Measurements from ENCODE around the gene FCHSD2.
"Not testable (repeated sequence)": the region's sequence is repeated elsewhere in the genome, so short reads cannot be mapped to it uniquely, and the experiment has no call there.

Gene FCHSD2

DNA sequence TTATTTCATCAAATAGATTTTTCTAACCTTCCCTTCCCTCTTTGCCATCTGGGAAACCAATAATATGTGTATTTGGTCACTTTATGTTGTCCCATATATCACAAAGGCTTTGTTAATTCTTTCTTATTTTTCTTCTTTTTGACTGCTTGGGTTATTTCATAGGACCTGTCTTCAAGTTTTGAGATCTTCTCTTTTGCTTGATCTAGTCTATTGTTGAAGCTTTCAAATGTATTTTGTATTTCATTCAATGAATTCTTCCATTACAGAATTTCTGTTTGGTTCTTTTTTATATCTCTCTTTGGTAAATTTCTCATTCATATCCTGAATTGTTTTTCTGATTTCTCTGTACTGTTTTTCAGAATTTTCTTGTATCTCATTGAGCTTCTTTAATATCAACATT lies 132.1 kb downstream of the FCHSD2 start:
- no peak for DNase-seq (ENCODE audit: low read depth)

- no peak for DNase-seq (ENCODE audit: low read depth)
These were observed 138.0 kb downstream of the FCHSD2 start for GRCh38 chr11:73004088-73004487.

- DNase-seq (ENCODE audit: low read depth): no peak
These were observed 139.0 kb downstream of the FCHSD2 start for GRCh38 chr11:73003088-73003487.

- no peak for DNase-seq (ENCODE audit: low read depth)
These were observed 139.9 kb downstream of the FCHSD2 start for GRCh38 chr11:73002214-73002613.

DNA sequence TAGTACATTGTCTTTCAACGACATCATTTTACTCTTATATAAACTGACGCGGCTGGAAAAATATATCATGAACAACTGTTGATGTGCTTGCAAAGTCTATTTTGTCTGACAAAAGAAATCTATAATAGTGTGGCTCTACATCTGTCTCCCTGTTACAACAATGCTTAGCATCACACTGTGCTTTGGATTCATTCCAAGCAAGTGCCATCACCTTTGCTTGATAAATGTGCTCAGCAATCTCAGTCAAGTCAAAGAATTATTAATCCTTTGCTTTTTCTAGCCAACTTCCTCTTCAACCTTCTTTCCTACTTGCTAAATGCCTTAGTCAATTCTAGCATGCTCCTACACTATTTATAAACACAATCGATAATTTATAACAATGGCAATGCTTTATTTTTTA lies 140.5 kb downstream of the FCHSD2 start:
- no peak for DNase-seq (ENCODE audit: low read depth)

GRCh38 chr11:72998676-72999075 lies 143.4 kb downstream of the FCHSD2 start:
- DNase-seq (ENCODE audit: low read depth): no peak

DNA sequence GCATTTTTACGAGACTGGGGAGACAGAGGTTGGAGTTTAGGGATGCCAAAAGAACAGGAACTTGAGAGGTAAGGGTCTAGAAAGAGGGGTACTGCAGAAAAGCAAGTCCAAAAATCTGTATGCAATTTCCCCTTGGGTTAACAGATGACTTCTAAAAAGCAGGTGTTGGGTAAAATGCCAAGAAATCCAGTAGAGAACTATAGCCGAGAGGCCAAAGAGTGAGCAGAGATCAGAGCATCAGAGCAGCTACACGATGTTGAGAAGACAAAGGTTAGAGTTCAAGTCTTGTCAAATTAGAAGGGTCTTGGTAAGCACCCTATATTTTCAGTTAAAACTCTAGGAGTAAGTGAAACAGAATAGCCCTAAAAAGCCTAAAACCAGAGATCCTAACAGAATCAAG lies 145.2 kb downstream of the FCHSD2 start:
- no peak for DNase-seq (ENCODE audit: low read depth)

GRCh38 chr11:72989727-72990126 lies 152.4 kb downstream of the FCHSD2 start:
- no peak for DNase-seq (ENCODE audit: low read depth)

DNA sequence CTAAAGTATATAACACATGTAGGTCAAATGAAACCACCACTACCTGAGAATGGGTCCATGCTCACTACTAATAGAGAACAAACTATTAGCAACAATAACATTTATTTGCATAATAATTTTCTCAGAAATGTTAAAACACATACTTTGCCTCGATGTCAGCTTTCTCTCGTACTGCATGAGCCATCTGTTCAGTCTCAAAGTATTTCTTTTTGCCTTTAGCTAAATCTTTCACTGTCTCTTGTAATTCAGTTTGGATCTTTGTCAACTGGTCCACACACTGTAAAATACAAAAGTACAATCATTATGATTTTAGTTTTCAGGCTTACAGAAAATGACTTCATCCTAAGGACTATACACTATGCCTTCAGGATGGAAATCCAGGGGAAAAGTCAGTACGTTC lies 153.3 kb downstream of the FCHSD2 start:
- no peak for DNase-seq (ENCODE audit: low read depth)

GRCh38 chr11:72985645-72986044 lies 156.5 kb downstream of the FCHSD2 start:
- no peak for DNase-seq (ENCODE audit: low read depth)

DNA sequence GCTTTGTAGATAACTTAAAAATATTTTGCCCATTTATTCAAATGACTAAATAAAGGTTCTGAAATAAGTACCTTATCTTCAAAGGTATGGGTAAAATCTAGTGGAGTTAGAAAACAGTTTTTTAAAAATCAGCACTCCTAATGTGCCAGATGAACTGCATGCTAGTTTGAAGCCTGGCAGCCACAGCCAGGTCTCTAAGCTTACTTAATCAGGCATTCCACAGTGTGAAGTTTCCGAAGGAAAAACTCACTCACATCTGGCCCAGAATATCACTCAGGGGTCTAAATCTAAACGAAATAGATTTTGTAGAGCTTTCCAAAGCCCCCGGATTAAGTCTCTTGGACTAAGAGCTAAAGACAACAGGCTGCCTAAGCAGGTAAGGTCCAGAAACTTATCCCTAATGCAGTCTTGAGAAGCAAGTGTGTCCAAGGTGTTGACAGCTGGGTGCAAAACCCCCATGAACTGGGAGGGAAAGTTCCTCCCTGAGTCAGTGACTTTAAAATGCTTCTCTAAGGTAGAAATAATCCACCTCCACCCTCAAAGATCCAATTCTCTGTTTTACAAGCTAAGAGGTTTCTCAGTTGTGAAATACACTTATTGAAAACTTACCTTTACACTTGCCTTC lies 157.6 kb downstream of the FCHSD2 start:
- no peak for DNase-seq (ENCODE audit: low read depth)

- no peak for DNase-seq (ENCODE audit: low read depth)
These were observed 158.6 kb downstream of the FCHSD2 start for GRCh38 chr11:72983560-72983959.

GRCh38 chr11:72981971-72982685 lies 160.0 kb downstream of the FCHSD2 start:
- no peak for DNase-seq (ENCODE audit: low read depth)

- DNase-seq (ENCODE audit: low read depth): no peak
These were observed 161.0 kb downstream of the FCHSD2 start for GRCh38 chr11:72981080-72981479.

- not testable (repeated sequence) for DNase-seq (ENCODE audit: low read depth)
These were observed 164.3 kb downstream of the FCHSD2 start for GRCh38 chr11:72977782-72978181.

- not testable (repeated sequence) for DNase-seq (ENCODE audit: low read depth)
These were observed 165.6 kb downstream of the FCHSD2 start for GRCh38 chr11:72976522-72976892.

DNA sequence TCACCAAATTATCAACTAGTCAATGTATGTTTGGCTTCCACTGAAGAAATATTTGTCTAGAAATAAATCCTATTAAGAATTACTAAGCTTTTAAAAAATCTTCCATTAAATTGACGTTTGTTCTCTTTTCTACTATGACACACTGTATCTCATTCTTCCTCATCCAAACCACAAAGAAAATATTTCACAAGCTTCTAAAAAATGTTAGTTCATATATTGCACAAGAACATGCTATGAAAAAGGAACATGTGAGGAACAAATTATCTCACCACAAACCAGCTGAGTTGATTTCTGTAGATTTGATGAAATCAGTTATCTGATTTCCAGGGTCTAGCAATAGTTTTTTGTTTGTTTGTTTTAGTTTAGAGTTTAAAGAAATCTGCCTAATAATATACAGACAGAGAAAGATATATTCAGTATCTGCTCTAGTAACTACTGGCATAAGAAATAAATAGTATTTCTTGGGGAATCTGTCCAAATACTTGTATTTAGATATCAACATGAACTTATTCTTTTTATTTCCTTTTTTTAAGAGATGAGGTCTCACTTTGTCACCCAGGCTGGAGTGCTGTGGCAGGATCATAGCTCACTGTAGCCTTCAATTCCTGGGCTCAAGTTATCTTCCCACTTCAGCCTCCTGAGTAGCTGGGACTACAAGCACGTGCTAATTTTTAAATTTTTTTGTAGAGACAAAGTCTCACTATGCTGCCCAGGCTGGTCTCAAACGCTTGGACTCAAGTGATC lies 166.2 kb downstream of the FCHSD2 start:
- DNase-seq (ENCODE audit: low read depth): peak; percentile 31

- no peak for DNase-seq (ENCODE audit: low read depth)
These were observed 167.5 kb downstream of the FCHSD2 start for GRCh38 chr11:72974487-72975205.

- DNase-seq (ENCODE audit: low read depth): no peak
These were observed 169.5 kb downstream of the FCHSD2 start for GRCh38 chr11:72972496-72973128.

- DNase-seq (ENCODE audit: low read depth): no peak
These were observed 170.7 kb downstream of the FCHSD2 start for GRCh38 chr11:72971192-72971967.

GRCh38 chr11:72970557-72971118 lies 171.5 kb downstream of the FCHSD2 start:
- DNase-seq (ENCODE audit: low read depth): no peak
